OCI-LY1 (cell line): ENCODE measurements around the gene PPIL6.

Experiments used
- H2AFZ ChIP-seq: fragments of 200-600 bp; sonication (generic), shearing (Covaris generic); 2 replicates; pipeline ENCODE4 v1.6.0; 2014; ENCODE audit warnings: antibody characterized with exemption, mild to moderate bottlenecking, low read length
- H3F3A ChIP-seq: fragments of 200-600 bp; sonication (generic), shearing (Covaris generic); 2 replicates; pipeline ENCODE4 v1.6.0; 2014; ENCODE audit warnings: mild to moderate bottlenecking, antibody characterized with exemption, low read length, moderate library complexity; ENCODE audit not compliant: insufficient read depth
- H3K27ac ChIP-seq: fragments of 200-600 bp; sonication (generic); 2 replicates; pipeline ENCODE4 v1.5.1; 2014; ENCODE audit warnings: low read length, mixed run types, mild to moderate bottlenecking, low read depth; ENCODE audit not compliant: poor library complexity, severe bottlenecking
- H3K27me3 ChIP-seq: fragments of 200-600 bp; sonication (generic); 2 replicates; pipeline ENCODE4 v1.6.0; 2014; ENCODE audit warnings: antibody characterized with exemption, mild to moderate bottlenecking, low read length, moderate library complexity; ENCODE audit not compliant: insufficient read depth
- H3K36me3 ChIP-seq: fragments of 200-600 bp; sonication (generic); 2 replicates; pipeline ENCODE4 v1.6.1; 2014; ENCODE audit warnings: mild to moderate bottlenecking, antibody characterized with exemption, low read length, moderate library complexity, mixed read lengths; ENCODE audit not compliant: insufficient read depth
- H3K4me1 ChIP-seq: fragments of 200-600 bp; sonication (generic); 2 replicates; pipeline ENCODE4 v1.5.1; 2014; ENCODE audit warnings: mild to moderate bottlenecking, low read length, moderate library complexity; ENCODE audit not compliant: insufficient read depth, severe bottlenecking
- H3K4me2 ChIP-seq: fragments of 200-600 bp; sonication (generic), shearing (Covaris generic); 2 replicates; pipeline ENCODE4 v1.6.1; 2014; ENCODE audit warnings: low read length
- H3K4me3 ChIP-seq: fragments of 200-600 bp; sonication (generic); 2 replicates; pipeline ENCODE4 v1.5.1; 2014; ENCODE audit warnings: low read length, low read depth, mild to moderate bottlenecking, mixed read lengths; ENCODE audit not compliant: poor library complexity, severe bottlenecking
- H3K79me2 ChIP-seq: fragments of 200-600 bp; shearing (Covaris generic); 2 replicates; pipeline ENCODE4 v1.6.1; 2016; ENCODE audit warnings: mixed run types, low read length, mixed read lengths; ENCODE audit not compliant: insufficient read depth
- H3K9ac ChIP-seq: fragments of 200-600 bp; sonication (generic), shearing (Covaris generic); 2 replicates; pipeline ENCODE4 v1.6.1; 2014; ENCODE audit warnings: mild to moderate bottlenecking, low read length, mixed read lengths
- H3K9me2 ChIP-seq: fragments of 200-600 bp; sonication (generic), shearing (Covaris generic); 2 replicates; pipeline ENCODE4 v1.6.1; 2014; ENCODE audit warnings: low read depth, mild to moderate bottlenecking, low read length, mixed read lengths
- H3K9me3 ChIP-seq: fragments of 200-600 bp; shearing (Covaris generic); 2 replicates; pipeline ENCODE4 v1.6.1; 2014; ENCODE audit warnings: low read length, mixed read lengths
- H4K20me1 ChIP-seq: fragments of 200-600 bp; sonication (generic), shearing (Covaris generic); 2 replicates; pipeline ENCODE4 v1.6.0; 2016; ENCODE audit warnings: mild to moderate bottlenecking, low read length; ENCODE audit not compliant: insufficient read depth
- EZH2 ChIP-seq: fragments of 200-600 bp; sonication (generic), shearing (Covaris generic); IDR thresholded peaks from 2 replicates; pipeline ENCODE4 v1.8.0; 2017; ENCODE audit warnings: borderline replicate concordance, mixed run types, mild to moderate bottlenecking, antibody characterized with exemption, low read length, moderate library complexity, mixed read lengths
- TF ChIP-seq, protein P1 (sequence below): fragments of 200-600 bp; sonication (generic), shearing (Covaris generic); IDR thresholded peaks from 2 replicates; pipeline ENCODE4 v1.5.1; 2017; ENCODE audit warnings: mild to moderate bottlenecking, antibody characterized with exemption, low read length, moderate library complexity, mixed read lengths

Gene PPIL6

DNA sequence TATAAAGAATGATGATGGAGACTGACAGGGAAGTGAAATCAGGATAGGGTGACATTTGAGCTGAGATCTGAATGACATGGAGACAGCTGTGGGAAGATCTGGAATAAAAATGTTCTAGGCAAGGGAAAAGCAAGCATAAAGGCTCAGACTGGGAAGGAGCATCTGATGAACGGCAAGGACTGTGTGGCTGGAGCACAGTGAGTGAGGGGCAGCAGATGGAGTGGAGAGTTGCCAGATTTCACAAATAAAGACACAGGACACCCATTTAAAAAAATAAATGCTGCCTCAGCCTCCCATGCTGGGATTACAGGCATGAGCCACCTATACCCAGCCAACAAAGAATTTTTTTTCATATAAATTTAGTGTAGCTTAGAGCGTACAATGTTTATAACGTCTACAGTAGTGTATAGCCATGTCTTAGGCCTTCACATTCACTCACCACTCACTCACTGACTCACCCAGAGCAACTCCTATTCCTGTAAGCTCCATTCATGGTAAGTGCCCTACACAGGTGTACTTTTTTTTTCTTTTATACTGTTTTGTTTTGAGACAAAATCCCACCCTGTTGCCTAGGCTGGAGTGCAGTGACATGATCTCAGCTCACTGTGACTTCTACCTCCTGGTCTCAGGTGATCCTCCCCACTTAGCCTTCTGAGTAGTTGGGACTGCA lies 45.0 kb upstream of the PPIL6 start:
- H3K9me3 ChIP-seq: no peaks in the 10 kb centered on the region

DNA sequence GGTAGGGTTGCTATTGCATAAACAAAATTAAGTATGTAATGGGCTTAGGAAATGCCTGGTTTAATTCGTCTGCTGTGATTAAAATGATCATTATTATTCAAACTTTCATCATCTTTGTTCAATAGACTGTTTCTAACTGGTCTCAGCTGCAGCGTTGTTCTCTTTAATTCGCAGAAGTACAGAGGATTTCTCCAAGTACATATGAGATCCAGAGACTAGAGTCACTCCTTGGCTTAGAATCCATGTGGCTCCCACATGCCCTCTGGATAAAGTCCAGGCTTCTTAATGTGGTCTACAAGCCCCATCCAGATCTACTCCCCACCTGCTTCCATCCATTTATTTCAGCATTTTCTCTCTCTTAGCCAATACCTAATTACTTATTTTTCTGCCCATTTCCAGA lies 43.7 kb upstream of the PPIL6 start:
- H3K79me2 ChIP-seq: peaks cover 32% of the 10 kb centered on the region
- no peak overlapping the region; the same call in 1 of the 2 replicates for H3K9ac ChIP-seq
- peak overlapping the region; percentile 6; the same call in 1 of the 2 replicates for H2AFZ ChIP-seq
- no peaks in the 10 kb centered on the region for H3K9me2 ChIP-seq
- H3K27ac ChIP-seq: no peak overlapping the region
- H3K4me2 ChIP-seq: peak overlapping the region; percentile 64
- no peaks in the 10 kb centered on the region for H3F3A ChIP-seq
- peaks cover 26% of the 10 kb centered on the region for H3K36me3 ChIP-seq
- TF ChIP-seq EZH2: no peak
- TF ChIP-seq, protein P1, sequence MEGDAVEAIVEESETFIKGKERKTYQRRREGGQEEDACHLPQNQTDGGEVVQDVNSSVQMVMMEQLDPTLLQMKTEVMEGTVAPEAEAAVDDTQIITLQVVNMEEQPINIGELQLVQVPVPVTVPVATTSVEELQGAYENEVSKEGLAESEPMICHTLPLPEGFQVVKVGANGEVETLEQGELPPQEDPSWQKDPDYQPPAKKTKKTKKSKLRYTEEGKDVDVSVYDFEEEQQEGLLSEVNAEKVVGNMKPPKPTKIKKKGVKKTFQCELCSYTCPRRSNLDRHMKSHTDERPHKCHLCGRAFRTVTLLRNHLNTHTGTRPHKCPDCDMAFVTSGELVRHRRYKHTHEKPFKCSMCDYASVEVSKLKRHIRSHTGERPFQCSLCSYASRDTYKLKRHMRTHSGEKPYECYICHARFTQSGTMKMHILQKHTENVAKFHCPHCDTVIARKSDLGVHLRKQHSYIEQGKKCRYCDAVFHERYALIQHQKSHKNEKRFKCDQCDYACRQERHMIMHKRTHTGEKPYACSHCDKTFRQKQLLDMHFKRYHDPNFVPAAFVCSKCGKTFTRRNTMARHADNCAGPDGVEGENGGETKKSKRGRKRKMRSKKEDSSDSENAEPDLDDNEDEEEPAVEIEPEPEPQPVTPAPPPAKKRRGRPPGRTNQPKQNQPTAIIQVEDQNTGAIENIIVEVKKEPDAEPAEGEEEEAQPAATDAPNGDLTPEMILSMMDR: no peak
- H4K20me1 ChIP-seq: no peaks in the 10 kb centered on the region
- H3K9me3 ChIP-seq: no peaks in the 10 kb centered on the region
- 0 out of 2 replicates have a peak, but pooled peaks cover 5% of the 10 kb centered on the region for H3K27me3 ChIP-seq
- H3K4me1 ChIP-seq: peaks cover 30% of the 10 kb centered on the region
- H3K4me3 ChIP-seq: peak overlapping the region; percentile 52

More for the DNA sequence above, 45.0 kb upstream of the PPIL6 start:
- H3K79me2 ChIP-seq: peaks cover 22% of the 10 kb centered on the region
- no peak overlapping the region for H2AFZ ChIP-seq
- no peak overlapping the region for H3K27ac ChIP-seq
- H3K9me2 ChIP-seq: no peaks in the 10 kb centered on the region
- no peaks in the 10 kb centered on the region for H4K20me1 ChIP-seq
- no peak overlapping the region for H3K4me3 ChIP-seq
- H3K27me3 ChIP-seq: 0 out of 2 replicates have a peak, but pooled peaks cover 5% of the 10 kb centered on the region
- H3F3A ChIP-seq: no peaks in the 10 kb centered on the region
- H3K4me2 ChIP-seq: no peak overlapping the region
- no peak for TF ChIP-seq EZH2
- TF ChIP-seq, protein P1: no peak
- H3K36me3 ChIP-seq: peaks cover 16% of the 10 kb centered on the region
- H3K4me1 ChIP-seq: peaks cover 18% of the 10 kb centered on the region
- H3K9ac ChIP-seq: no peak overlapping the region

DNA sequence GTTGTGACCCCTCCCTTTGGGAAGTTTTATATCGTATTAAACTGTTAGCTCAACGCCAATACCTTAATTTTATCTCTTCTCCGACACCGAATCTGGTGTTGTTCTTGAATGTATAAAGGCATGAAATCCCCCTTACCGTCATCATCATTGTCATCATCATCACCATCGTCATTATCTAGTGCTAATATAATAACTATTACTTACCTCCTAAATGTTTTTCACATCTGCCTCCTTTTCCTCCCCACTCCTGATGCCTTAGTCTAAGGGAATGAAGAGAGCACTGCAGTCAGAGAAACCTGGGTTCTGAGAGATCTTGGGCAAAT lies 43.3 kb upstream of the PPIL6 start:
- Histone ChIP-seq H3K4me3 (peak overlapping the region; percentile 52), H3F3A (no peaks in the 10 kb centered on the region), H3K36me3 (peaks cover 30% of the 10 kb centered on the region), H3K9me3 (no peaks in the 10 kb centered on the region), H4K20me1 (no peaks in the 10 kb centered on the region), H3K9me2 (no peaks in the 10 kb centered on the region), H2AFZ (peak overlapping the region; percentile 6; the same call in 1 of the 2 replicates), H3K4me2 (peak overlapping the region; percentile 64), H3K9ac (peak overlapping the region; percentile 29; the same call in 1 of the 2 replicates), H3K4me1 (peaks cover 34% of the 10 kb centered on the region), H3K79me2 (peaks cover 37% of the 10 kb centered on the region), H3K27me3 (0 out of 2 replicates have a peak, but pooled peaks cover 5% of the 10 kb centered on the region), H3K27ac (no peak overlapping the region)
- TF ChIP-seq, protein P1: no peak
- TF ChIP-seq EZH2: no peak
